Measurements from ENCODE around the gene GNB3. TPM values are rescaled to one million over a fixed set of nuclear protein-coding genes. Genes with fewer than 3 reads are reported as not detected.

Gene GNB3
- total RNA-seq, 4 donors from 2014 or later: 0.85 to 6.6 (median 0.94) TPM; not detected in 1

- no peaks in the 10 kb centered on the region for H3K27me3 ChIP-seq
- no peaks in the 10 kb centered on the region for H3K4me1 ChIP-seq
These were observed 20.6 kb upstream of the GNB3 start for GRCh38 chr12:6820166-6820565.

GRCh38 chr12:6821591-6822425, 18.9 kb upstream of the GNB3 start, which contains the start of gene GPR162:
Gene GPR162, plus strand, starts transcription at chr12:6821821. Its CDS starts 2,078 bp downstream, at chr12:6823899.
- no peaks in the 10 kb centered on the region for H3K36me3 ChIP-seq
- TF ChIP-seq POLR2A (IDR thresholded peaks at IDR 0.05): no peak
- TF ChIP-seq, protein P1, sequence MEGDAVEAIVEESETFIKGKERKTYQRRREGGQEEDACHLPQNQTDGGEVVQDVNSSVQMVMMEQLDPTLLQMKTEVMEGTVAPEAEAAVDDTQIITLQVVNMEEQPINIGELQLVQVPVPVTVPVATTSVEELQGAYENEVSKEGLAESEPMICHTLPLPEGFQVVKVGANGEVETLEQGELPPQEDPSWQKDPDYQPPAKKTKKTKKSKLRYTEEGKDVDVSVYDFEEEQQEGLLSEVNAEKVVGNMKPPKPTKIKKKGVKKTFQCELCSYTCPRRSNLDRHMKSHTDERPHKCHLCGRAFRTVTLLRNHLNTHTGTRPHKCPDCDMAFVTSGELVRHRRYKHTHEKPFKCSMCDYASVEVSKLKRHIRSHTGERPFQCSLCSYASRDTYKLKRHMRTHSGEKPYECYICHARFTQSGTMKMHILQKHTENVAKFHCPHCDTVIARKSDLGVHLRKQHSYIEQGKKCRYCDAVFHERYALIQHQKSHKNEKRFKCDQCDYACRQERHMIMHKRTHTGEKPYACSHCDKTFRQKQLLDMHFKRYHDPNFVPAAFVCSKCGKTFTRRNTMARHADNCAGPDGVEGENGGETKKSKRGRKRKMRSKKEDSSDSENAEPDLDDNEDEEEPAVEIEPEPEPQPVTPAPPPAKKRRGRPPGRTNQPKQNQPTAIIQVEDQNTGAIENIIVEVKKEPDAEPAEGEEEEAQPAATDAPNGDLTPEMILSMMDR (IDR thresholded peaks at IDR 0.05): no peak
- H3K4me3 ChIP-seq: peak within 1 kb of the TSS; percentile 24 to 53 (median 40)
- peaks cover 0 to under 1% (median 0%) of the 10 kb centered on the region in 4 donors for H3K4me1 ChIP-seq
- H3K27me3 ChIP-seq: no peaks in the 10 kb centered on the region
- H3K9me3 ChIP-seq: no peaks in the 10 kb centered on the region
- peak within 1 kb of the TSS in 3 of 4 donors; percentile 17 to 76 (median 70) for H3K27ac ChIP-seq
- peak in 2 of 3 donors; percentile 54 to 56 for DNase-seq

More at GRCh38 chr12:6820166-6820565, 20.6 kb upstream of the GNB3 start:
- Histone ChIP-seq H3K9me3 (no peaks in the 10 kb centered on the region), H3K27ac (no peak overlapping the region), H3K36me3 (no peaks in the 10 kb centered on the region), H3K4me3 (no peak overlapping the region)
- no peak for DNase-seq
- TF ChIP-seq, protein P1 (IDR thresholded peaks at IDR 0.05): no peak
- TF ChIP-seq POLR2A (IDR thresholded peaks at IDR 0.05): no peak

GRCh38 chr12:6822426-6823135, 18.1 kb upstream of the GNB3 start:
- H3K4me1 ChIP-seq: peaks cover 0 to 8% (median 0%) of the 10 kb centered on the region in 4 donors
- H3K27me3 ChIP-seq: no peaks in the 10 kb centered on the region
- no peak for DNase-seq
- TF ChIP-seq, protein P1 (IDR thresholded peaks at IDR 0.05): no peak
- TF ChIP-seq POLR2A (IDR thresholded peaks at IDR 0.05): no peak
- H3K27ac ChIP-seq: no peak overlapping the region
- no peaks in the 10 kb centered on the region for H3K36me3 ChIP-seq
- peak overlapping the region in 2 of 4 donors; percentile 29 to 52 for H3K4me3 ChIP-seq
- H3K9me3 ChIP-seq: no peaks in the 10 kb centered on the region

DNA sequence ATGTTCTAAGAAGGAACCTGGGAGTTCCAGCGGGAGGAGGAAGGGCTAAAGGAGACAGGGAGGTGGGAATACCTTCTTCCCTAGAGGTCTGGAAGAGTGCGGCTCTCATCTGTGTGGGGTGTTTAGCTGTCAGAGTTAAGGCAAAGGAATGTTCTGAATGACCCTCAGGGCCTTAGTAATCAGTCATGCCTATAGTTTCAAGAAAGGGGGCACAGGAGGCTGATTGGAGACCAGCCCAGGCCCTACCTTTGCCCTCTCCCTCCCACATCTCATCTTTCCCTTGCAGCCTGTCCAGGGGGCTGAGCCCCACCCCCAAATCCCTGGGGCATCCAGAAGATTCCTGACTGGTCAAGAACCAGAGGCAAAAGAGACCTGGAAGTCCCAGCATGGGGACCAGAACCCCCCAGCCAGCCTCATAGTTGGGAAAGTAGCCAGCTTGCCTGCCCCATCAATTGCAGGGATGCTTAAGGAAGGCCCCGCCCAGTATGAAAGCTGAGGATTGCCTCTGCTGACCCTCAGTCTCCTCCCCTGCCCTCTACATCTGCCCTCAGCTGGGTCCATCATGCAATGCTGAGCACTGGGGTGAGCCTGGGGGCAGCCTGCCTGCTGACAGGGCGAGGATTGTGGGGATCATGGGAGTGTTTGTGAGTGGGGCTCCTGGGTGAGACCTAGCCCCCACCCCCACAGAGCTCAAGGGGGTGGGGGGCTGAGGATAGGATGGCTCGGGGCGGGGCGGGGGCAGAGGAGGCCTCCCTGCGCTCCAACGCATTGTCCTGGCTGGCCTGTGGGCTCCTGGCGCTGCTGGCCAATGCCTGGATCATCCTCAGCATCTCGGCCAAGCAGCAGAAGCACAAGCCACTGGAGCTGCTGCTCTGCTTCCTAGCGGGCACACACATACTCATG, 17.3 kb upstream of the GNB3 start:
- Histone ChIP-seq H3K4me1 (peaks cover 0 to 12% (median 3%) of the 10 kb centered on the region in 4 donors), H3K27me3 (no peaks in the 10 kb centered on the region), H3K4me3 (no peak overlapping the region), H3K9me3 (no peaks in the 10 kb centered on the region), H3K27ac (no peak overlapping the region), H3K36me3 (no peaks in the 10 kb centered on the region)
- TF ChIP-seq POLR2A (IDR thresholded peaks at IDR 0.05): no peak
- TF ChIP-seq, protein P1 (IDR thresholded peaks at IDR 0.05): no peak
- no peak for DNase-seq

Measured in Peyer's patch (tissue), 4 donors.